GM21447 (cell line): ENCODE results near the gene DLG2.
"Not testable (repeated sequence)": the region's sequence is repeated elsewhere in the genome, so short reads cannot be mapped to it uniquely, and the experiment has no call there.

Experiments used
- ATAC-seq: cut with Tn5 transposase; IDR thresholded peaks from one replicate; pipeline ENCODE4 v1.9.1; 2021; ENCODE audit not compliant: unreplicated experiment

Gene DLG2

DNA sequence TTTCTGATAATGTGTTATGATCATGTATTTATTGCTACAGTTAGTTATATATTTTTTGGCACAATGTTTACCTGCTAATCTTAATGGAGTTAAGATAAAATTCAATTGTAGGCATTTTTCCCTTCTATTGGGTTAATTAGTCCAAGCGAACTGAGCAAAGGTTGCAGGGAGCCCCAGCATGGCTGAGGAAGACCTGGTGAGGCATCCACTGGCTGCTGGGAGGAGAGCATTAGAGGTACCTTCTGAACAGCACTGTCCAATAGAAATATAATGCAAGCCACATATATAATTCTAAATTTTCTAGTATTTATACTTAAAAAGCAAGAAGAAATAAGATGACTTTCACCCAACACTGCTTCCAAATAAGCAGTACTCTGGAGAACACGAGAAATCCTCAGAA lies 19.9 kb upstream of the DLG2 start:
- ATAC-seq, result no peak

GRCh38 chr11:85643191-85643614 lies 16.1 kb upstream of the DLG2 start:
- ATAC-seq, result no peak

- ATAC-seq, result no peak
Measured at GRCh38 chr11:85634747-85635146, 7.6 kb upstream of the DLG2 start.

DNA sequence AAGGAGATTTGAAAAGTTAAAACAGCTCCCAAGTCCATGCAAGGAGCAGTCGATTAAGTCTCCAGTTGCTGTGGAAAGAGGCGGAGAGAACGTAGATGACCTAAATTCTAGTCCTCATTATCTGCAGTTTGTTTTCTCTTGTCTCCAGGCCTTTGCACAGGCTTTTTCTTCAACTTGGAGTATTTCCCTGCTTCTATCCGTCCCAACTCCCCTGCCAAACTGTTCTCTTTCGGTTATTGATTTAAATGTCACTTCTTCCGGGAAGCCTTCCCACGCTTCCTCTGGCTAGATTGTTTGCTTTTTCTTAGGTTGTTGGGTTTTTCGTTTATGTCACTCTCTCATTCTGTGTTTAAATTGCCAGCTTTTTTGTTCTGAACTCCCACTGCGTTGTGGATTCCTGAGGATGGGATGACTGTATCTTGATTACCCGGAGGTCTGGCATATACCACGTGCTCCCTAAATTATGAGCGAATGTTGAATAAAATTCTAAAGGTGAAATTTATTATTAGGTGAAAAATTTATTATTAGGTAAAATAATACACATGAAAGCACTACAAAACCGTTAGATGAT lies 1.7 kb upstream of the DLG2 start:
- ATAC-seq, result peak; percentile 4

GRCh38 chr11:85627998-85628770 lies 1.0 kb upstream of the DLG2 start, which contains the start of gene TMEM126B:
TSS of gene TMEM126B (plus strand) at chr11:85628593. CDS start at chr11:85628608, 15 bp downstream.
- ATAC-seq, result peak; percentile 99

- no peak for ATAC-seq
Measured at GRCh38 chr11:85626496-85626895, 648 bp downstream of the DLG2 start.

GRCh38 chr11:85620256-85620655 lies 6.9 kb downstream of the DLG2 start:
- no peak for ATAC-seq

- ATAC-seq, result no peak
Measured at GRCh38 chr11:85619499-85619898, 7.6 kb downstream of the DLG2 start.

- not testable (repeated sequence) for ATAC-seq
Measured at GRCh38 chr11:85611643-85612042, 15.5 kb downstream of the DLG2 start.

DNA sequence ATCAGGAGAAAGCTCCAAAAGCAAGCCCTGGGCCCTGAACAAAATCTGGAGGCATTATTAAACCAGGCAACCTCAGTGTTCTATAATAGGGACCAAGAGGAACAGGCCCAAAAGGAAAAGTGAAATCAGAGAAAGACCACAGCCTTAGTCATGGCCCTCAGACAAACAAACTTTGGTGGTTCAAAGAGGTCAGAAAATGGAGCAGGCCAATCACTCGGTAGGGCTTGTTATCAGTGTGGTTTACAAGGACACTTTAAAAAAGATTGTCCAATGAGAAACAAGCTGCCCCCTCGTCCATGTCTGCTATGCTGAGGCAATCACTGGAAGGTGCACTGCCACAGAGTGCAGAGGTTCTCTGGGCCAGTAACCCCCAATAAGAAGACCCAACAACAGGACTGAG lies 17.9 kb downstream of the DLG2 start:
- ATAC-seq, result not testable (repeated sequence)

DNA sequence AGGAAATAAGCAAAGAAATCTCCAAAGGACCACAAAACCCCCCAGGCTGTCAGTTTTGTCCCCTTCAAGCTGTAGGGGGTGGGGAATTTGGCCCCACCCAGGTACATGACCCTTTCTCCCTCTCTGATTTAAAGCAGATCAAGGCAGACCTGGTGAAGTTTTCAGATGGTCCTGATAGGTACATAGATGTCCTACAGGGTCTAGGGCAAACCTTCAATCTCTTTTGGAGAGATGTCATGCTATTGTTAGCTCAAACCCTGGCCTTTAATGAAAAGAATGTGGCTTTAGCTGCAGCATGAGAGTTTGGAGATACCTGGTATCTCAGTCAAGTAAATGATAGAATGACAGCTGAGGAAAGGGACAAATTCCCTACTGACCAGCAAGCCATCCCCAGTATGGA lies 18.5 kb downstream of the DLG2 start:
- not testable (repeated sequence) for ATAC-seq

DNA sequence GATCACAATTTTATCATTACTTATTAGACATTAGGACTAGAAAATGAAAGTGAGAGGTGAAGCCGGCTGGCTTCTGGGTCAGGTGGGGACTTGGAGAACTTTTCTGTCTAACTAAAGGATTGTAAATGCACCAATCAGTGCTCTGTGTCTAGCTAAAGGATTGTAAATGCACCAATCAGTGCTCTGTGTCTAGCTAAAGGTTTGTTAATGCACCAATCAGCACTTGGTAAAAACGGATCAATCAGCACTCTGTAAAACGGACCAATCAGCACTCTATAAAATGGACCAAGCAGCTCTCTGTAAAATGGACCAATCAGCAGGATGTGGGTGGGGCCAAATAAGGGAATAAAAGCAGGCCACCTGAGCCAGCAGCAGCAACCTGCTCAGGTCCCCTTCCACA lies 20.9 kb downstream of the DLG2 start:
- not testable (repeated sequence) for ATAC-seq

DNA sequence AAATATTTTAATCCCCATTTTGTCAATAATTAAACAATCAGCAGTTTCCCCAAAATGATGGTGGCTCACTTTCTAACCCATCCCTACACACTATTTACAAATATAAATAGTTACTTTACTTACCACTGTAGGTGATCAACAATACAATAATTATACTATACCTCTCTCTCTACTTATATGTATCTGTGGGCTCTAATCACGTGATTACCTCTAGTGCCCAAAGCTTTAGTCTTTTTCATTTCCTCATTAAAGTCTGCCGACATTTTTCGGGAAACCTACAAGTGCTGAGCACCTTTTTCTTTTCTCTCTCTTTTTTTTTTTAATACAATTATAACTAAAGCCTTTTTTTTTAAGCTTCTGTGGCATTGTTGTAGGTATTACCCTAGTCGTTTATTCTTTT lies 23.9 kb downstream of the DLG2 start:
- no peak for ATAC-seq

DNA sequence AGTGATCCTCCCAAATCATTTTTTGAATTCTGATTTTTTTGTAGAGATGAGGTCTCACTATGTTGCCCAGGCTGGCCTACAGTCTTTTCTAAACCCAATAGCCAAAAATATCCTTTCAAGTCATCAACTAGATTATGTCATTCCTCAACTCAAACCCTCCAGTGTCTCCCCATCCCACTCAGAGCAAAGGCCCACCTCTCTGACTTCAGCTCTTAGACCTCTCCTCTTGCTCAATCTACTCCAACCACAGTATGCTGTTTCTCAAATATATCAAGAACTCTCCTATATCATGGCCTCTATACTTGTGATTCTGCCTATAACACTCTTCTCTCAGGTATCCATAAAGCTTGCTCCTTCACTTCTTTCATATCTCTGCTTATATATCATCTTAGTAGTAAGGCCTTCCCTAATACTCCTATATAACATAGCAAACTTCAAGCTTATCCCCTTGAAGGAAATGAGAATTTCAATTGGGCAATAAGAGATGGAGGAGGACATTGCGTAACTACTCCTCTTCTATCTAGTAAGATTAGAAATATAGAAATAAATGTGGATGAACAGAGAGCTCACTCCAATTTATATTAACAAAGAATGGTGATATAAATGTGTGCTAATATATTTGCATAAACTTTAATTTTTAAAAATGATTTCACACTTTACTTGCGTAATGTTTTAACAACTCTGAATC lies 24.5 kb downstream of the DLG2 start:
- ATAC-seq, result no peak

GRCh38 chr11:85599083-85599482 lies 28.1 kb downstream of the DLG2 start:
- no peak for ATAC-seq

DNA sequence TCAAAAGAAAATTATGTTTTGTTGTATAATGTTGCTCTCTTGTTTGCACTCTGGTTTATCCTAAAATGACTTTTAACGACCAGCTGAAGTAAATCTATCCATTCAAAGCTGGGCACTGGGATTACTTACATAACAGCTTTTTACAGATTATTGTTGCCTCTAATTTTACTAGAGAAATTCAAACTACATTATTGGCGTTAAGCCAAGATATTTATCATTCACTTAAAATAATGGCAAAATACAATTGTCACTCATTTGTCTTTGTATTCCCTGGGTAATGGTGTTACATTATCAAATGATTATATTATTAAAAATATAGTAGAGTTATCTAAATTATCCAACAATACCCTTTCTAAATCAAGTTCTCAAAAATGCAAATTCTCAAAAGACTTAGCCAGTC lies 30.3 kb downstream of the DLG2 start:
- ATAC-seq, result no peak

- ATAC-seq, result peak; percentile 65
Measured at GRCh38 chr11:85595285-85595884, 31.8 kb downstream of the DLG2 start.

- ATAC-seq, result no peak
Measured at GRCh38 chr11:85590848-85591483, 36.2 kb downstream of the DLG2 start.

- no peak for ATAC-seq
Measured at GRCh38 chr11:85589373-85589772, 37.8 kb downstream of the DLG2 start.

- no peak for ATAC-seq
Measured at GRCh38 chr11:85582111-85582510, 45.0 kb downstream of the DLG2 start.

GRCh38 chr11:85575388-85575787 lies 51.8 kb downstream of the DLG2 start:
- no peak for ATAC-seq
